ENCODE results near the gene RBP7. TPM values are rescaled to one million over a fixed set of nuclear protein-coding genes. Genes with fewer than 3 reads are reported as not detected.

Gene RBP7
- total and polyA plus RNA-seq, 10 of the 15 experiments (the other 5 are each of a cell fraction or from before 2014, with no cell fraction given), result 0.20 TPM; not detected in 9

DNA sequence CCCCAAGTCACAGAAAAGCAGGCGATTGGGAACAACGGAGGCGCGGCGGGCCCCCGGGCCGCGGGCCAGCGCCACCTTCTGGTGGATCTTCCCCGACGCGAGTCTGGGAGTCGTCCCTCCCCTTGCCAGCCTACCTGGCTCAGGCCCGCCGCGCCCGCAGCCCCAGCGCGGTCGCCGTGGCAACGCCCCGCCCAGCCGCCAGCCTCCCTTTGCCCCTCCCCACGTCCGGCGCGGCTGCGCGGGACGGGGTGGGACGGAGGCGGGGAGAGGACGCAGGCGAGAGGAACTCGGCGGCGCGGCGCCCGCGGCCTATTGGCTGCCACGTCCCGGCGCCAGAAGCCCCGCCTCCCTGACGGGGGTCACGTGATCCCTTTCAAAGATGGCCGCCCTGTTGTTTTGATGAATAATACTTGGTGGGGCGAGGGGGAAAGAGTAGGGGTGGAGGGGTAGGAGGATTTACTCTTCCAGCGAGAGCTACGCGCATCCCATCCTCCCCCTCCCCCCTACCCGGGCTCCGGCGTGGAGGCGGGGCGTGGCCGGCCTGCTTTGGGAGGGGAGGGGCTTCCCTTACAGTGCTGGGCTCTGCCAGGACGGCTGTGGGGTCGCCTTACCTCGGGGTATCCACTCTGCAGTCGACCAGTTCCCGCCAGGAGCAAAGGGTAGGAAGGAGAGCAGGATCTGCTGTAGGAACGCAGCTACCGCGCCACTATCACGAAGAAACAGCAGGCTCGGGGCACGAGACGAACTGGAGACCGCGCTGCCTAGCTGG, 35.7 kb downstream of the RBP7 start, which contains the start of gene UBE4B (continued):
- TF ChIP-seq HDGF (IDR thresholded peaks at IDR 0.05) (no peak), CHD1 (IDR thresholded peaks at IDR 0.05; ENCODE audit: low read depth, low read length) (0 out of 2 replicates have a peak, but pooled peaks have one; percentile 42), NR2F1 (conservative IDR thresholded peaks at IDR 0.05) (peak; percentile 58), JUND (IDR thresholded peaks at IDR 0.05; ENCODE audit: low read depth, low read length) (no peak), SMAD5 (IDR thresholded peaks at IDR 0.05; ENCODE audit: low read depth) (no peak), ZNF207 (IDR thresholded peaks at IDR 0.05; ENCODE audit: borderline replicate concordance) (peak; percentile 83; the same call in 1 of the 2 replicates), CBX3 (IDR thresholded peaks at IDR 0.05; ENCODE audit: borderline replicate concordance, low read depth) (no peak), RELA (IDR thresholded peaks at IDR 0.05; ENCODE audit: borderline replicate concordance, partially characterized antibody) (peak; percentile 72), BMI1 (IDR thresholded peaks at IDR 0.05; ENCODE audit: borderline replicate concordance) (peak; percentile 71), BCL11A (IDR thresholded peaks at IDR 0.05; ENCODE audit: low read depth, low read length) (no peak), STAT1 (conservative IDR thresholded peaks at IDR 0.05) (peak; percentile 66; the same call in 1 of the 2 replicates), IKZF1 (conservative IDR thresholded peaks at IDR 0.05) (peak; percentile 86), MXI1 (IDR thresholded peaks at IDR 0.05; ENCODE audit: low read depth, low read length) (peak; percentile 97), SUPT20H (IDR thresholded peaks at IDR 0.05; ENCODE audit: borderline replicate concordance, control insufficient read depth, low read depth, low read length) (no peak), EZH2 (IDR thresholded peaks at IDR 0.05; ENCODE audit: borderline replicate concordance, control insufficient read depth, low read depth, low read length) (no peak), IRF4 (IDR thresholded peaks at IDR 0.05; ENCODE audit: low read depth, low read length) (no peak), TARDBP (IDR thresholded peaks at IDR 0.05; ENCODE audit: borderline replicate concordance) (no peak), POLR2A (IDR thresholded peaks at IDR 0.05; ENCODE audit: low read depth, low read length) (peak; percentile 62; the same call in 1 of the 2 replicates), SREBF1 (IDR thresholded peaks at IDR 0.05; ENCODE audit: low read length) (no peak; the same call in 1 of the 2 replicates)
- TF ChIP-seq, protein P1, sequence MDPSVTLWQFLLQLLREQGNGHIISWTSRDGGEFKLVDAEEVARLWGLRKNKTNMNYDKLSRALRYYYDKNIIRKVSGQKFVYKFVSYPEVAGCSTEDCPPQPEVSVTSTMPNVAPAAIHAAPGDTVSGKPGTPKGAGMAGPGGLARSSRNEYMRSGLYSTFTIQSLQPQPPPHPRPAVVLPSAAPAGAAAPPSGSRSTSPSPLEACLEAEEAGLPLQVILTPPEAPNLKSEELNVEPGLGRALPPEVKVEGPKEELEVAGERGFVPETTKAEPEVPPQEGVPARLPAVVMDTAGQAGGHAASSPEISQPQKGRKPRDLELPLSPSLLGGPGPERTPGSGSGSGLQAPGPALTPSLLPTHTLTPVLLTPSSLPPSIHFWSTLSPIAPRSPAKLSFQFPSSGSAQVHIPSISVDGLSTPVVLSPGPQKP (IDR thresholded peaks at IDR 0.05; ENCODE audit: low read depth, low read length), result no peak
- TF ChIP-seq, protein P2, sequence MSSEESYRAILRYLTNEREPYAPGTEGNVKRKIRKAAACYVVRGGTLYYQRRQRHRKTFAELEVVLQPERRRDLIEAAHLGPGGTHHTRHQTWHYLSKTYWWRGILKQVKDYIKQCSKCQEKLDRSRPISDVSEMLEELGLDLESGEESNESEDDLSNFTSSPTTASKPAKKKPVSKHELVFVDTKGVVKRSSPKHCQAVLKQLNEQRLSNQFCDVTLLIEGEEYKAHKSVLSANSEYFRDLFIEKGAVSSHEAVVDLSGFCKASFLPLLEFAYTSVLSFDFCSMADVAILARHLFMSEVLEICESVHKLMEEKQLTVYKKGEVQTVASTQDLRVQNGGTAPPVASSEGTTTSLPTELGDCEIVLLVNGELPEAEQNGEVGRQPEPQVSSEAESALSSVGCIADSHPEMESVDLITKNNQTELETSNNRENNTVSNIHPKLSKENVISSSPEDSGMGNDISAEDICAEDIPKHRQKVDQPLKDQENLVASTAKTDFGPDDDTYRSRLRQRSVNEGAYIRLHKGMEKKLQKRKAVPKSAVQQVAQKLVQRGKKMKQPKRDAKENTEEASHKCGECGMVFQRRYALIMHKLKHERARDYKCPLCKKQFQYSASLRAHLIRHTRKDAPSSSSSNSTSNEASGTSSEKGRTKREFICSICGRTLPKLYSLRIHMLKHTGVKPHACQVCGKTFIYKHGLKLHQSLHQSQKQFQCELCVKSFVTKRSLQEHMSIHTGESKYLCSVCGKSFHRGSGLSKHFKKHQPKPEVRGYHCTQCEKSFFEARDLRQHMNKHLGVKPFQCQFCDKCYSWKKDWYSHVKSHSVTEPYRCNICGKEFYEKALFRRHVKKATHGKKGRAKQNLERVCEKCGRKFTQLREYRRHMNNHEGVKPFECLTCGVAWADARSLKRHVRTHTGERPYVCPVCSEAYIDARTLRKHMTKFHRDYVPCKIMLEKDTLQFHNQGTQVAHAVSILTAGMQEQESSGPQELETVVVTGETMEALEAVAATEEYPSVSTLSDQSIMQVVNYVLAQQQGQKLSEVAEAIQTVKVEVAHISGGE (CRISPR knock-in tag; IDR thresholded peaks at IDR 0.05), result peak; percentile 61
- TF ChIP-seq, protein P3, sequence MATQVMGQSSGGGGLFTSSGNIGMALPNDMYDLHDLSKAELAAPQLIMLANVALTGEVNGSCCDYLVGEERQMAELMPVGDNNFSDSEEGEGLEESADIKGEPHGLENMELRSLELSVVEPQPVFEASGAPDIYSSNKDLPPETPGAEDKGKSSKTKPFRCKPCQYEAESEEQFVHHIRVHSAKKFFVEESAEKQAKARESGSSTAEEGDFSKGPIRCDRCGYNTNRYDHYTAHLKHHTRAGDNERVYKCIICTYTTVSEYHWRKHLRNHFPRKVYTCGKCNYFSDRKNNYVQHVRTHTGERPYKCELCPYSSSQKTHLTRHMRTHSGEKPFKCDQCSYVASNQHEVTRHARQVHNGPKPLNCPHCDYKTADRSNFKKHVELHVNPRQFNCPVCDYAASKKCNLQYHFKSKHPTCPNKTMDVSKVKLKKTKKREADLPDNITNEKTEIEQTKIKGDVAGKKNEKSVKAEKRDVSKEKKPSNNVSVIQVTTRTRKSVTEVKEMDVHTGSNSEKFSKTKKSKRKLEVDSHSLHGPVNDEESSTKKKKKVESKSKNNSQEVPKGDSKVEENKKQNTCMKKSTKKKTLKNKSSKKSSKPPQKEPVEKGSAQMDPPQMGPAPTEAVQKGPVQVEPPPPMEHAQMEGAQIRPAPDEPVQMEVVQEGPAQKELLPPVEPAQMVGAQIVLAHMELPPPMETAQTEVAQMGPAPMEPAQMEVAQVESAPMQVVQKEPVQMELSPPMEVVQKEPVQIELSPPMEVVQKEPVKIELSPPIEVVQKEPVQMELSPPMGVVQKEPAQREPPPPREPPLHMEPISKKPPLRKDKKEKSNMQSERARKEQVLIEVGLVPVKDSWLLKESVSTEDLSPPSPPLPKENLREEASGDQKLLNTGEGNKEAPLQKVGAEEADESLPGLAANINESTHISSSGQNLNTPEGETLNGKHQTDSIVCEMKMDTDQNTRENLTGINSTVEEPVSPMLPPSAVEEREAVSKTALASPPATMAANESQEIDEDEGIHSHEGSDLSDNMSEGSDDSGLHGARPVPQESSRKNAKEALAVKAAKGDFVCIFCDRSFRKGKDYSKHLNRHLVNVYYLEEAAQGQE (IDR thresholded peaks at IDR 0.05; ENCODE audit: low read depth, low read length), result no peak
- TF ChIP-seq, protein P4, sequence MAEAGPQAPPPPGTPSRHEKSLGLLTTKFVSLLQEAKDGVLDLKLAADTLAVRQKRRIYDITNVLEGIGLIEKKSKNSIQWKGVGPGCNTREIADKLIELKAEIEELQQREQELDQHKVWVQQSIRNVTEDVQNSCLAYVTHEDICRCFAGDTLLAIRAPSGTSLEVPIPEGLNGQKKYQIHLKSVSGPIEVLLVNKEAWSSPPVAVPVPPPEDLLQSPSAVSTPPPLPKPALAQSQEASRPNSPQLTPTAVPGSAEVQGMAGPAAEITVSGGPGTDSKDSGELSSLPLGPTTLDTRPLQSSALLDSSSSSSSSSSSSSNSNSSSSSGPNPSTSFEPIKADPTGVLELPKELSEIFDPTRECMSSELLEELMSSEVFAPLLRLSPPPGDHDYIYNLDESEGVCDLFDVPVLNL (IDR thresholded peaks at IDR 0.05; ENCODE audit: low read depth, low read length), result no peak
